ENCODE results near the gene EIF4ENIF1. TPM values are rescaled to one million over a fixed set of nuclear protein-coding genes. Genes with fewer than 3 reads are reported as not detected.

The EIF4ENIF1 gene
- polyA plus RNA-seq, 1 donor from 2014 or later: 12.6 TPM

- Histone ChIP-seq H3F3A (ENCODE audit: insufficient read depth, low read length, poor library complexity, severe bottlenecking) (no peaks in the 10 kb centered on the region), H3K9me3 (ENCODE audit: low read length) (no peaks in the 10 kb centered on the region)
Measured at GRCh38 chr22:31481129-31481528, 8.5 kb downstream of the EIF4ENIF1 start.

GRCh38 chr22:31477329-31477728, 12.3 kb downstream of the EIF4ENIF1 start:
- no peaks in the 10 kb centered on the region for H4K20me1 ChIP-seq (ENCODE audit: insufficient read depth)
- no peak for TF ChIP-seq CTCF (IDR thresholded peaks at IDR 0.05; ENCODE audit: poor library complexity, severe bottlenecking)
- TF ChIP-seq EP300 (conservative IDR thresholded peaks at IDR 0.05; ENCODE audit: poor library complexity, severe bottlenecking): no peak
- no peak for TF ChIP-seq TAF1 (IDR thresholded peaks at IDR 0.05; ENCODE audit: low read depth)
- TF ChIP-seq RAD21 (conservative IDR thresholded peaks at IDR 0.05): no peak
- no peak for TF ChIP-seq EZH2 (IDR thresholded peaks at IDR 0.05; ENCODE audit: borderline replicate concordance, insufficient read depth, low read length, poor library complexity, severe bottlenecking)
- no peak for TF ChIP-seq SMC3 (conservative IDR thresholded peaks at IDR 0.05; ENCODE audit: poor library complexity)

More at GRCh38 chr22:31481129-31481528, 8.5 kb downstream of the EIF4ENIF1 start:
- TF ChIP-seq TAF1 (IDR thresholded peaks at IDR 0.05; ENCODE audit: low read depth) (no peak), CTCF (IDR thresholded peaks at IDR 0.05; ENCODE audit: poor library complexity, severe bottlenecking) (no peak), EZH2 (IDR thresholded peaks at IDR 0.05; ENCODE audit: borderline replicate concordance, insufficient read depth, low read length, poor library complexity, severe bottlenecking) (no peak), RAD21 (conservative IDR thresholded peaks at IDR 0.05) (no peak), EP300 (conservative IDR thresholded peaks at IDR 0.05; ENCODE audit: poor library complexity, severe bottlenecking) (no peak), POLR2AphosphoS5 (IDR thresholded peaks at IDR 0.05) (no peak), REST (IDR thresholded peaks at IDR 0.05; ENCODE audit: borderline replicate concordance) (no peak), SMC3 (conservative IDR thresholded peaks at IDR 0.05; ENCODE audit: poor library complexity) (no peak), MXI1 (conservative IDR thresholded peaks at IDR 0.05; ENCODE audit: poor library complexity, severe bottlenecking) (no peak)
- no peak overlapping the region for H3K4me3 ChIP-seq (ENCODE audit: low read length)
- no peaks in the 10 kb centered on the region for H3K9me2 ChIP-seq (ENCODE audit: insufficient read depth, low read length)
- H3K79me2 ChIP-seq (replicated peaks; ENCODE audit: insufficient read depth, low read length): peaks cover 24% of the 10 kb centered on the region
- no peak overlapping the region for H2AFZ ChIP-seq (ENCODE audit: low read depth, low read length)
- no peak overlapping the region for H3K9ac ChIP-seq (ENCODE audit: low read length)
- no peaks in the 10 kb centered on the region for H3K27me3 ChIP-seq (ENCODE audit: insufficient read depth, low read depth, low read length)
- H3K4me2 ChIP-seq (ENCODE audit: low read length): no peak overlapping the region
- no peaks in the 10 kb centered on the region for H4K20me1 ChIP-seq (ENCODE audit: insufficient read depth)
- peaks cover 7% of the 10 kb centered on the region for H3K36me3 ChIP-seq (ENCODE audit: insufficient read depth, low read length)
- H3K27ac ChIP-seq (ENCODE audit: low read length): no peak overlapping the region

More at GRCh38 chr22:31477329-31477728, 12.3 kb downstream of the EIF4ENIF1 start:
- Histone ChIP-seq H3K4me3 (ENCODE audit: low read length) (no peak overlapping the region), H3K36me3 (ENCODE audit: insufficient read depth, low read length) (peaks cover 7% of the 10 kb centered on the region), H3K27me3 (ENCODE audit: insufficient read depth, low read depth, low read length) (no peaks in the 10 kb centered on the region), H3K9ac (ENCODE audit: low read length) (no peak overlapping the region), H3K79me2 (replicated peaks; ENCODE audit: insufficient read depth, low read length) (peaks cover 26% of the 10 kb centered on the region), H3K9me2 (ENCODE audit: insufficient read depth, low read length) (no peaks in the 10 kb centered on the region), H2AFZ (ENCODE audit: low read depth, low read length) (no peak overlapping the region), H3K27ac (ENCODE audit: low read length) (no peak overlapping the region), H3F3A (ENCODE audit: insufficient read depth, low read length, poor library complexity, severe bottlenecking) (no peaks in the 10 kb centered on the region), H3K4me2 (ENCODE audit: low read length) (no peak overlapping the region), H3K9me3 (ENCODE audit: low read length) (no peaks in the 10 kb centered on the region)

All from neural cell (in vitro differentiated cells).